ENCODE data around the gene METTL25B. TPM values are rescaled to one million over a fixed set of nuclear protein-coding genes. Genes with fewer than 3 reads are reported as not detected.
A peak's percentile ranks its signal among the peaks of the same experiment; 100 is the strongest.
"Not testable (repeated sequence)": the region's sequence is repeated elsewhere in the genome, so short reads cannot be mapped to it uniquely, and the experiment has no call there.

METTL25B gene
- total and polyA plus RNA-seq, 7 donors = 11.8 to 33.1 (median 19.0) TPM

DNA sequence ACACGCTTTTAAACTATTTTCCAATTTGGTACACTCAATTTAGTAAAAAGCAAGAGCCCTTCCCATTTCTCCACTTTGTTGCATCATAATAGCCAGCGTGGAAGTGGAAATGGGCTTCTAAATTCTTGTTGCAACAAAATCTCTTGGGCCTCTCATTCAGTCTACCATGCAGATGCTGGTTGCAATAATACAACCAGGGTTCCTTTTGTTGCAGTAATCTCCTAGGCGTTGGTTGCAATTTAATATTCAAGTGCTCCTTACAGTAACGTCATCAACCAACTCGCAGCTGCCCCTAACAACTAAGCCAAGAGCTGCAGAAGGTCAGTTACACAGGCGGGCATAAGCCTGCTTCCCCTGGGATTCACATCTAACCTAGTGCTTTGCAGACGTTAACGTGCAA is 25.9 kb downstream of the METTL25B start:
- no peaks in the 10 kb centered on the region for H3K27me3 ChIP-seq
- H3K4me3 ChIP-seq = no peak overlapping the region
- 85 to 88% methylated on average over 8 of the region's 8 CpGs for WGBS, 2 donors
- H3K4me1 ChIP-seq = peaks cover 0 to 28% (median 23%) of the 10 kb centered on the region in 4 donors
- TF ChIP-seq EP300 (IDR thresholded peaks at IDR 0.05) = no peak
- TF ChIP-seq, protein P1, sequence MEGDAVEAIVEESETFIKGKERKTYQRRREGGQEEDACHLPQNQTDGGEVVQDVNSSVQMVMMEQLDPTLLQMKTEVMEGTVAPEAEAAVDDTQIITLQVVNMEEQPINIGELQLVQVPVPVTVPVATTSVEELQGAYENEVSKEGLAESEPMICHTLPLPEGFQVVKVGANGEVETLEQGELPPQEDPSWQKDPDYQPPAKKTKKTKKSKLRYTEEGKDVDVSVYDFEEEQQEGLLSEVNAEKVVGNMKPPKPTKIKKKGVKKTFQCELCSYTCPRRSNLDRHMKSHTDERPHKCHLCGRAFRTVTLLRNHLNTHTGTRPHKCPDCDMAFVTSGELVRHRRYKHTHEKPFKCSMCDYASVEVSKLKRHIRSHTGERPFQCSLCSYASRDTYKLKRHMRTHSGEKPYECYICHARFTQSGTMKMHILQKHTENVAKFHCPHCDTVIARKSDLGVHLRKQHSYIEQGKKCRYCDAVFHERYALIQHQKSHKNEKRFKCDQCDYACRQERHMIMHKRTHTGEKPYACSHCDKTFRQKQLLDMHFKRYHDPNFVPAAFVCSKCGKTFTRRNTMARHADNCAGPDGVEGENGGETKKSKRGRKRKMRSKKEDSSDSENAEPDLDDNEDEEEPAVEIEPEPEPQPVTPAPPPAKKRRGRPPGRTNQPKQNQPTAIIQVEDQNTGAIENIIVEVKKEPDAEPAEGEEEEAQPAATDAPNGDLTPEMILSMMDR (IDR thresholded peaks at IDR 0.05) = no peak
- no peak for TF ChIP-seq POLR2A (IDR thresholded peaks at IDR 0.05)
- TF ChIP-seq POLR2AphosphoS5 (IDR thresholded peaks at IDR 0.05) = no peak
- H3K36me3 ChIP-seq = no peaks in the 10 kb centered on the region
- no peak for DNase-seq
- intact Hi-C loops (cut with DNase I) = no loop called here
- H3K9me3 ChIP-seq = no peaks in the 10 kb centered on the region
- H3K27ac ChIP-seq = no peak overlapping the region

DNA sequence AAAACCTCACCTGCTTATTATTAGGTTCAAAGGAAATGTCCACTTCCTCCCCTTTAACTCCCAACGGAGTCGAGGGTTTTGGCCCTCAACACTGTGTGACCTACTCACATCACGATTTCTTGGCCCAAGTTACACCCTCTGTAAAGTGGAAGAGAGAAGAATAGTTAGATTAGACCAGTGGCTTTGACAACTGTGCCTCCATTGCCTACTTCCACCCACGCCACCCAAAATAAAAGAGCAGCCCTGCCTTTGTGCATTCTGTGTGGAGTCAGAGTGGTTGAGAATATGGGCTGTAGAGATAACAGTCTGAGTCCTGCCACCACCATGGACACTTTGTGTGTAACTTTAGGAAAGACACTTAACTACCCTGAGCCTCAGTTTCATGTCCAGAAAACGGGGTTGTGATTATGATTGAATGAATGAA is 27.3 kb downstream of the METTL25B start:
- Histone ChIP-seq H3K9me3 (no peaks in the 10 kb centered on the region), H3K27ac (no peak overlapping the region), H3K36me3 (no peaks in the 10 kb centered on the region), H3K27me3 (no peaks in the 10 kb centered on the region), H3K4me3 (no peak overlapping the region), H3K4me1 (peaks cover 0 to 16% (median 13%) of the 10 kb centered on the region in 4 donors)
- DNase-seq = no peak
- TF ChIP-seq, protein P1 (IDR thresholded peaks at IDR 0.05) = no peak
- TF ChIP-seq POLR2A (IDR thresholded peaks at IDR 0.05) (no peak), POLR2AphosphoS5 (IDR thresholded peaks at IDR 0.05) (no peak), EP300 (IDR thresholded peaks at IDR 0.05) (no peak)
- WGBS, 2 donors = 71 to 86% methylated on average over 5 of the region's 5 CpGs
- intact Hi-C loops (cut with DNase I) = no loop called here

GRCh38 chr1:156756355-156756754 is 28.1 kb downstream of the METTL25B start:
- Histone ChIP-seq H3K4me1 (peaks cover 0 to 16% (median 13%) of the 10 kb centered on the region in 4 donors), H3K9me3 (no peaks in the 10 kb centered on the region), H3K27ac (no peak overlapping the region), H3K27me3 (no peaks in the 10 kb centered on the region), H3K4me3 (no peak overlapping the region), H3K36me3 (no peaks in the 10 kb centered on the region)
- intact Hi-C loops (cut with DNase I) = no loop called here
- no peak for TF ChIP-seq POLR2A (IDR thresholded peaks at IDR 0.05)
- TF ChIP-seq POLR2AphosphoS5 (IDR thresholded peaks at IDR 0.05) = no peak
- TF ChIP-seq EP300 (IDR thresholded peaks at IDR 0.05) = no peak
- TF ChIP-seq, protein P1 (IDR thresholded peaks at IDR 0.05) = no peak
- no peak for DNase-seq
- 99 to 100% methylated on average over 1 of the region's 1 CpG for WGBS, 2 donors

DNA sequence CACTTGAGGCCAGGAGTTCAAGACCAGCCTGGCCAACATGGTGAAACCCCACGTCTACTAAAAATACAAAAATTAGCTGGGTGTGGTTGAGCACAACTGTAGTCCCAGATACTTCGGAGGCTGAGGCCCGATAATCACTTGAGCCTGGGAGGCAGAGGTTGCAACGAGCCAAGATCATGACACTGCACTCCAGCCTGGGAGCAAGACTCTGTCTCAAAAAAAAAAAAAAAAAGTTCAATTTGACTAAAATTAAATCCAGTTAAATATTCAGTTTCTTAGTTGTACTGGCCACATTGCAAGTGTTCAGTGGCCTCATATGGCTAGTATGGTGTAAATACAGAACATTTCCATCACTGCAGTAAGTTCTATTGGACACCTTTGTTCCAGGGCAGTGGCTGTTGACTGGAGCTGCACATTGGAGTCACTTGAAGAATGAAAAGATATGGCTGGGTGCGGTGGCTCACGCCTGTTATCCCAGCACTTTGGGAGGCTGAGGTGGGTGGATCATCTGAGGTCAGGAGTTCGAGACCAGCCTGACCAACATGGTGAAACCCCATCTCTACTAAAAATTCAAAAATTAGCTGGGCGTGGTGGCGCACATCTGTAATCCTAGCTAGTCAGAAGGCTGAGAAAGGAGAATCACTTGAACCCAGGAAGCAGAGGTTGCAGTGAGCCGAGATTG is 29.4 kb downstream of the METTL25B start:
- intact Hi-C loops (cut with DNase I); H3K27ac ChIP-seq; H3K4me3 ChIP-seq; H3K27me3 ChIP-seq; H3K36me3 ChIP-seq; H3K9me3 ChIP-seq: not testable (repeated sequence)
- 91 to 96% methylated on average over 10 of the region's 10 CpGs for WGBS, 2 donors
- peak; percentile 33 for DNase-seq
- H3K4me1 ChIP-seq = peaks cover 0 to 12% (median 7%) of the 10 kb centered on the region in 4 donors

- 67 to 76% methylated on average over 6 of the region's 6 CpGs for WGBS, 2 donors
- H3K36me3 ChIP-seq = no peaks in the 10 kb centered on the region
Measured at GRCh38 chr1:156760092-156760795, 32.0 kb downstream of the METTL25B start.

More at GRCh38 chr1:156760092-156760795, 32.0 kb downstream of the METTL25B start:
- H3K4me3 ChIP-seq = no peak overlapping the region
- no peaks in the 10 kb centered on the region for H3K27me3 ChIP-seq
- intact Hi-C loops (cut with DNase I) = no loop called here
- TF ChIP-seq, protein P1 (IDR thresholded peaks at IDR 0.05) = no peak
- TF ChIP-seq POLR2AphosphoS5 (IDR thresholded peaks at IDR 0.05) = no peak
- no peak for TF ChIP-seq EP300 (IDR thresholded peaks at IDR 0.05)
- TF ChIP-seq POLR2A (IDR thresholded peaks at IDR 0.05) = no peak
- H3K9me3 ChIP-seq = no peaks in the 10 kb centered on the region
- H3K27ac ChIP-seq = no peak overlapping the region
- DNase-seq = peak; percentile 36
- no peaks in the 10 kb centered on the region for H3K4me1 ChIP-seq

Measured in sigmoid colon (tissue), 7 donors.